Measurements from ENCODE around the gene HDAC8. TPM values are rescaled to one million over a fixed set of nuclear protein-coding genes. Genes with fewer than 3 reads are reported as not detected.
"Not testable (repeated sequence)": the region's sequence is repeated elsewhere in the genome, so short reads cannot be mapped to it uniquely, and the experiment has no call there.

The HDAC8 gene
- total RNA-seq, 2 experiments from 2014 or later = 5.8 to 6.8 TPM

DNA sequence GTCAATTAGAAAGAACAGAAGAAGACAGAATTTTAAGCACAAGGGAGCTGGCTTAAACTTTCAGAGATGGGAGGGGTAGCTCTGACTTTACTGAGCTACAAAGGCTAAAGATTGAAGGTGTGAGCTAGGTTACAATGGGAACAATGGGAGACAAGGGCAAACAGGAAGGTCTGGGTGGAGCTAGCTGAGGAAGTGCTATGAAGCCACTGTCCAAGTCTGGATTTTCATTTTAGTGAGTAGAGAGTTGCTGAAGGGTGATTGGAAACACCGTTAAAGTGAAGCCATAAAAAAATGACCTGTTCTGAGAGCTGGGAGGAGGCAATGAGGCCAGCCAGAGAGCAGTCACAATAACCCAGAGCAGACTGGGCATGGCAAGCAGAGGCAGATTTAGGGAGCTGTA, 162.7 kb downstream of the HDAC8 start:
- POLR2A ChIA-PET = no interaction called here
- H3K27me3 ChIP-seq (ENCODE audit: control insufficient read depth in 1 of 2, insufficient read depth in 2 of 2, low read length in 2 of 2) = no peaks in the 10 kb centered on the region
- ATAC-seq (ENCODE audit: poor library complexity) (no peak), DNase-seq (no peak)
- no peak overlapping the region for H3K27ac Mint-ChIP-seq
- H3K4me1 Mint-ChIP-seq (ENCODE audit: low read depth) = no peaks in the 10 kb centered on the region
- no peaks in the 10 kb centered on the region for H3K36me3 ChIP-seq (ENCODE audit: insufficient read depth, low read length)
- no peak overlapping the region for H3K4me3 ChIP-seq (ENCODE audit: low read length)
- TF ChIP-seq, protein P1, sequence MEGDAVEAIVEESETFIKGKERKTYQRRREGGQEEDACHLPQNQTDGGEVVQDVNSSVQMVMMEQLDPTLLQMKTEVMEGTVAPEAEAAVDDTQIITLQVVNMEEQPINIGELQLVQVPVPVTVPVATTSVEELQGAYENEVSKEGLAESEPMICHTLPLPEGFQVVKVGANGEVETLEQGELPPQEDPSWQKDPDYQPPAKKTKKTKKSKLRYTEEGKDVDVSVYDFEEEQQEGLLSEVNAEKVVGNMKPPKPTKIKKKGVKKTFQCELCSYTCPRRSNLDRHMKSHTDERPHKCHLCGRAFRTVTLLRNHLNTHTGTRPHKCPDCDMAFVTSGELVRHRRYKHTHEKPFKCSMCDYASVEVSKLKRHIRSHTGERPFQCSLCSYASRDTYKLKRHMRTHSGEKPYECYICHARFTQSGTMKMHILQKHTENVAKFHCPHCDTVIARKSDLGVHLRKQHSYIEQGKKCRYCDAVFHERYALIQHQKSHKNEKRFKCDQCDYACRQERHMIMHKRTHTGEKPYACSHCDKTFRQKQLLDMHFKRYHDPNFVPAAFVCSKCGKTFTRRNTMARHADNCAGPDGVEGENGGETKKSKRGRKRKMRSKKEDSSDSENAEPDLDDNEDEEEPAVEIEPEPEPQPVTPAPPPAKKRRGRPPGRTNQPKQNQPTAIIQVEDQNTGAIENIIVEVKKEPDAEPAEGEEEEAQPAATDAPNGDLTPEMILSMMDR (IDR thresholded peaks at IDR 0.05) = no peak
- no peaks in the 10 kb centered on the region for H3K9me3 Mint-ChIP-seq
- CTCF ChIA-PET = no interaction called here
- intact Hi-C loops (cut with DNase I, micrococcal nuclease) = no loop called here
- H3K27me3 Mint-ChIP-seq = no peaks in the 10 kb centered on the region
- H3K27ac ChIP-seq (ENCODE audit: low read depth in 1 of 2, low read length in 2 of 2) = no peak overlapping the region
- no peak overlapping the region for H3K4me3 Mint-ChIP-seq
- peaks cover 29% of the 10 kb centered on the region for H3K36me3 Mint-ChIP-seq (ENCODE audit: low read depth)
- H3K4me1 ChIP-seq (ENCODE audit: insufficient read depth, low read length) = no peaks in the 10 kb centered on the region
- H3K9me3 ChIP-seq (ENCODE audit: control insufficient read depth in 1 of 2, insufficient read depth in 1 of 2, low read length in 2 of 2) = no peaks in the 10 kb centered on the region

DNA sequence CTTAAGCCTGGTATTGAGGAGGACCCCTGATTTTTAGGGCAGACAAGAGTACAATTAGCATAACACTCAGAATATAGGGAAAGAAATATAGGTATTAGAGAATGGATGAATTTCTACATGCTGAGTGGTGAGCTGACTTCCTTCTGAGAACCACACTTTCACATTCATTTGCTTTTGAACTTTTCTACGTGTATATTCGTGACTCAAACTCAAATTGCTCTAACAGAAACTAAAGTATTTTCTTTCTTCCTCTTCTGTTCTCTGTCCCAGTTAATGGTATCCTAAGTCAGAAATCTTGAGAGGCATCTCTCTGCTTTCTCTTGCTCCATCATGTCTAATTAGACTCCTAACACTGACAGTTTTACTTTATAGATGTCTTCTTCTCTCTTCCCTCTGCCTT, 163.8 kb downstream of the HDAC8 start:
- ChIA-PET POLR2A (no interaction called here), CTCF (no interaction called here)
- Histone ChIP-seq H3K27me3 (ENCODE audit: control insufficient read depth in 1 of 2, insufficient read depth in 2 of 2, low read length in 2 of 2) (no peaks in the 10 kb centered on the region), H3K4me3 (ENCODE audit: low read length) (no peak overlapping the region), H3K4me1 (ENCODE audit: insufficient read depth, low read length) (no peaks in the 10 kb centered on the region), H3K9me3 (ENCODE audit: control insufficient read depth in 1 of 2, insufficient read depth in 1 of 2, low read length in 2 of 2) (no peaks in the 10 kb centered on the region), H3K27ac (ENCODE audit: low read depth in 1 of 2, low read length in 2 of 2) (no peak overlapping the region), H3K36me3 (ENCODE audit: insufficient read depth, low read length) (no peaks in the 10 kb centered on the region)
- peaks cover 25% of the 10 kb centered on the region for H3K36me3 Mint-ChIP-seq (ENCODE audit: low read depth)
- H3K27ac Mint-ChIP-seq = no peak overlapping the region
- DNase-seq (no peak), ATAC-seq (ENCODE audit: poor library complexity) (no peak)
- intact Hi-C loops (cut with DNase I, micrococcal nuclease) = no loop called here
- H3K4me3 Mint-ChIP-seq = no peak overlapping the region
- TF ChIP-seq, protein P1 (IDR thresholded peaks at IDR 0.05) = no peak
- H3K9me3 Mint-ChIP-seq = no peaks in the 10 kb centered on the region
- no peaks in the 10 kb centered on the region for H3K27me3 Mint-ChIP-seq
- H3K4me1 Mint-ChIP-seq (ENCODE audit: low read depth) = no peaks in the 10 kb centered on the region

DNA sequence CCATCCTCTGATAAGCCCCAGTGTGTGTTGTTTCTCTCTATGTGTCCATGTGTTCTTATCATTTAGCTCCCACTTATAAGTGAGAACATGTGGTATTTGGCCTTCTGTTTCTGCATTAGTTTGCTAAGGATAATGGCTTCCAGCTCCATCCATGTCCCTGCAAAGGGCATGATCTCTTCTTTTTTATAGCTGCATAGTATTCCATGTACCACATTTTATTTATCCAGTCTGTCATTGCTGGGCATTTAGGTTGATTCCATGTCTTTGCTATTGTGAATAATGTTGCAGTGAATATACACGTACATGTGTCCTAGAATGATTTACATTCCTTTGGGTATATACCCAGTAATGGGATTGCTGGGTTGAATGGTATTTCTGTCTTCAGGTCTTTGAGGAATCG, 167.5 kb downstream of the HDAC8 start:
- H3K36me3 Mint-ChIP-seq (ENCODE audit: low read depth) = peaks cover 21% of the 10 kb centered on the region
- H3K4me3 ChIP-seq (ENCODE audit: low read length); H3K27ac Mint-ChIP-seq; POLR2A ChIA-PET; intact Hi-C loops (cut with DNase I, micrococcal nuclease); H3K4me1 ChIP-seq (ENCODE audit: insufficient read depth, low read length); H3K27me3 ChIP-seq (ENCODE audit: control insufficient read depth in 1 of 2, insufficient read depth in 2 of 2, low read length in 2 of 2); H3K27me3 Mint-ChIP-seq; H3K4me3 Mint-ChIP-seq; ATAC-seq (ENCODE audit: poor library complexity); DNase-seq; H3K36me3 ChIP-seq (ENCODE audit: insufficient read depth, low read length); H3K9me3 Mint-ChIP-seq; H3K9me3 ChIP-seq (ENCODE audit: control insufficient read depth in 1 of 2, insufficient read depth in 1 of 2, low read length in 2 of 2); CTCF ChIA-PET; H3K27ac ChIP-seq (ENCODE audit: low read depth in 1 of 2, low read length in 2 of 2); H3K4me1 Mint-ChIP-seq (ENCODE audit: low read depth): not testable (repeated sequence)

DNA sequence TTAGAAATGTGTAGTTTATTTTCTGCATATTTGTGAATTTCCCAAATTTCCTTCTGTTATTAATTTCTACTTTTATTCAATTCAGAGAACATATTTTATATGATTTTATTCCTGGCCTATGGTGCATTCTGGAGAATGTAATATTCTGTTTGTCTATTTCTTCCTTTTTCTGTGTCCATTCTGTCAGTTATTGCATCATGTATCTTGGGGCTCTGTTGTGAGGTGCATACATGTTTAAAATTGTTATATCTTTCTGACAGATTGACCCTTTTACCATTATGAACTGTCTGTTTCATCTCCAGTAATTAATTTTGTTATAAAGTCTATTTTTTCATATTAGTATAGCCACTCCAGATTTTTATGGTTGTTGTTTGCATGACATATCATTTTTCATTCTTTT, 170.0 kb downstream of the HDAC8 start:
- ChIA-PET POLR2A (no interaction called here), CTCF (no interaction called here)
- no peaks in the 10 kb centered on the region for H3K4me1 Mint-ChIP-seq (ENCODE audit: low read depth)
- H3K27ac Mint-ChIP-seq = no peak overlapping the region
- peaks cover 6% of the 10 kb centered on the region for H3K36me3 Mint-ChIP-seq (ENCODE audit: low read depth)
- intact Hi-C loops (cut with DNase I, micrococcal nuclease) = no loop called here
- Histone ChIP-seq H3K27ac (ENCODE audit: low read depth in 1 of 2, low read length in 2 of 2) (no peak overlapping the region), H3K27me3 (ENCODE audit: control insufficient read depth in 1 of 2, insufficient read depth in 2 of 2, low read length in 2 of 2) (no peaks in the 10 kb centered on the region), H3K36me3 (ENCODE audit: insufficient read depth, low read length) (no peaks in the 10 kb centered on the region), H3K4me1 (ENCODE audit: insufficient read depth, low read length) (no peaks in the 10 kb centered on the region), H3K9me3 (ENCODE audit: control insufficient read depth in 1 of 2, insufficient read depth in 1 of 2, low read length in 2 of 2) (no peaks in the 10 kb centered on the region), H3K4me3 (ENCODE audit: low read length) (no peak overlapping the region)
- ATAC-seq (ENCODE audit: poor library complexity) = no peak
- no peak overlapping the region for H3K4me3 Mint-ChIP-seq
- H3K27me3 Mint-ChIP-seq = no peaks in the 10 kb centered on the region
- DNase-seq = no peak
- TF ChIP-seq, protein P1 (IDR thresholded peaks at IDR 0.05) = no peak
- H3K9me3 Mint-ChIP-seq = no peaks in the 10 kb centered on the region

Measured in CD4-positive, alpha-beta T cell (primary cell).